H1 (cell line): Measurements from ENCODE around the gene MOV10L1.

Experiments
- CHD2 ChIP-seq: IDR thresholded peaks from 2 replicates; pipeline ENCODE4 v1.6.1; 2012; ENCODE audit warnings: low read length, improper control_type of control experiment
- CTCF ChIP-seq, 3 experiments: IDR thresholded peaks; 1 replicate in 2 of 3; 2 replicates in 1 of 3; pipeline versions ENCODE4 v1.5.1 to v1.6.1; 2011; ENCODE audit warnings: low read length in 3 of 3, mild to moderate bottlenecking in 3 of 3, inconsistent platforms in 2 of 3, low read depth in 1 of 3, moderate library complexity in 1 of 3; ENCODE audit not compliant: insufficient read depth in 1 of 3; ENCODE audit errors: control extremely low read depth in 1 of 3
- JUND ChIP-seq: IDR thresholded peaks from 2 replicates; pipeline ENCODE4 v1.6.1; 2011; ENCODE audit warnings: mild to moderate bottlenecking, improper control_type of control experiment, low read length
- POLR2A ChIP-seq, 2 experiments: IDR thresholded peaks; 1 replicate in 1 of 2; 2 replicates in 1 of 2; pipeline ENCODE4 v1.6.1; 2011; ENCODE audit warnings: low read depth in 2 of 2, low read length in 2 of 2, mild to moderate bottlenecking in 2 of 2; ENCODE audit errors: control extremely low read depth in 1 of 2

GRCh38 chr22:50107529-50107928 lies 17.7 kb downstream of the MOV10L1 start:
- TF ChIP-seq JUND (no peak), CTCF (IDR thresholded peaks at IDR 0.05; ENCODE audit: control extremely low read depth in 1 of 3, insufficient read depth in 1 of 3, low read depth in 1 of 3, low read length in 3 of 3) (no peak), CHD2 (no peak), POLR2A (IDR thresholded peaks at IDR 0.05; ENCODE audit: control extremely low read depth in 1 of 2, low read depth in 2 of 2, low read length in 2 of 2) (no peak)
